GM12873 (cell line): ENCODE measurements around the gene TOMM40.

Experiments used
- CTCF ChIP-seq: IDR thresholded peaks from 2 replicates; pipeline ENCODE4 v1.5.1; 2012; ENCODE audit warnings: low read depth, mild to moderate bottlenecking, moderate library complexity, low read length, control low read depth; ENCODE audit not compliant: insufficient read depth; ENCODE audit errors: missing control alignments

The TOMM40 gene

GRCh38 chr19:44943801-44944249, 52.8 kb downstream of the TOMM40 start:
- TF ChIP-seq CTCF = peak; percentile 43

GRCh38 chr19:44947041-44947581, 56.1 kb downstream of the TOMM40 start:
- TF ChIP-seq CTCF = no peak

- TF ChIP-seq CTCF = no peak
Measured at GRCh38 chr19:44948237-44948636, 57.2 kb downstream of the TOMM40 start.

GRCh38 chr19:44948763-44949374, 57.8 kb downstream of the TOMM40 start:
- no peak for TF ChIP-seq CTCF

- TF ChIP-seq CTCF = no peak
Measured at GRCh38 chr19:44949550-44949949, 58.5 kb downstream of the TOMM40 start.

- peak; percentile 74 for TF ChIP-seq CTCF
Measured at GRCh38 chr19:44951179-44952159, 60.4 kb downstream of the TOMM40 start.
